Stimulated activated CD8-positive, alpha-beta memory T cell treated with anti-CD3 and anti-CD28 coated beads, Interleukin-4, amount 100 ng/mL, for 24 hours (primary cell): ENCODE results near the gene ATG14.
"Not testable (repeated sequence)": the region's sequence is repeated elsewhere in the genome, so short reads cannot be mapped to it uniquely, and the experiment has no call there.

Experiments
- DNase-seq: peaks from one replicate; pipeline ENCODE4 v3.0.0-alpha.2; 2020; ENCODE audit warnings: low read depth

ATG14 gene

GRCh38 chr14:55386037-55386808, 25.4 kb downstream of the ATG14 start:
- no peak for DNase-seq

- DNase-seq = no peak
These were observed 27.1 kb downstream of the ATG14 start for GRCh38 chr14:55384536-55384935.

GRCh38 chr14:55383541-55384140, 28.0 kb downstream of the ATG14 start:
- DNase-seq = no peak

- not testable (repeated sequence) for DNase-seq
These were observed 28.6 kb downstream of the ATG14 start for GRCh38 chr14:55383056-55383466.

DNA sequence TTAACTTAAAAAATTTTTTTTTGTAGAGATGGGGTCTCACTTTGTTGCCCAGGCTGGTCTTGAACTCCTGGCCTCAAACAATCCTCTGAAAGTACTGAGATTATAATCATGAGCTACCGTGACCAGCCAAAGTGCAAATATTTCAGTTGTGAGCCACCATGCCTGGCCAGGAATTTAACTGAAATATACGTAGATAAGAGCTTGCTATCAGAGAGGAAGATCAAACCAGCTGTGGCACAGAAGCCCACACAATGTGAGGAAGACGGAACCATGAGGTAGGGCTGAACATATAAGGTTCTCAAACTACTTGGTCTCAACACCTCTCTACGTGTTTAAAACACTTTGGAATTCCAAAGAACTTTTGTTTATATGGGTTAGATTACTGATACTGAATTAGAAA, 29.1 kb downstream of the ATG14 start:
- no peak for DNase-seq

DNA sequence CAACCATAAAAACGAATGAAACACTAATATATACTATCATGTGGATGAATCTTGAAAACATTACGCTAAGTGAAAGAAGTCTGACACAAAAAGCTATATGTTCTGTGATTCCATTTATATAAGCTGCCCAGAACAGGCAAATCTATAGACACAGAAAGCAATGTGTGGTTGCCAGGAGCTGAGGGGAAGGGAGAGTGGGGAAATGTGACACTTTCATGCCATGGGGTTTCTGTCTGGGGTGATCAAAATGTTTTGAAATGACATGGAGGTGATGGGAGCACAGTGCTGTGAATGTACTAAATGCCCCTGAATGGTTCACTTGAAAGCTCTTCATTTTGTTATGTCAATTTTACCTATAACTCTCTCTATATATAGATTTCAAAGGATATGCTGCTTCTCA, 30.1 kb downstream of the ATG14 start:
- DNase-seq = no peak

- DNase-seq = no peak
These were observed 30.6 kb downstream of the ATG14 start for GRCh38 chr14:55381040-55381439.

GRCh38 chr14:55377236-55377635, 34.4 kb downstream of the ATG14 start:
- no peak for DNase-seq

DNA sequence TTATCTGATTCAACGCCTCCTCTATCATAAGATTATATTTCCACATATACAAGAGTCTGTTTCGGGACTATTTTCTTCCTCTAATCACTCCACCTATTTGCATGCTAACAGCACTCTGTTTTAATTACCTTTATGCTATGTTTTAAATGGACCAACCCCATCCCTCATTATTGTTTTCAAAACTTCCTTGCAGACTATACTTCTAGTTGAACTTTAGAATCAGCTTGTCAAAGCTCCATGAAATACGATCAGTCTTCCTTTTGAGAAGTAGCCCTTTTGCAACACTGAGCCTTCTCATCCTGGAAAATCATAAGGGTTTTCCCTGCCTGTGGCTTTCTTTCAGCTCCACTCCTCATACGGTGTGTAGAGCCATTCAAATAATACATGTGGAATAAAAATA, 36.9 kb downstream of the ATG14 start:
- no peak for DNase-seq

DNA sequence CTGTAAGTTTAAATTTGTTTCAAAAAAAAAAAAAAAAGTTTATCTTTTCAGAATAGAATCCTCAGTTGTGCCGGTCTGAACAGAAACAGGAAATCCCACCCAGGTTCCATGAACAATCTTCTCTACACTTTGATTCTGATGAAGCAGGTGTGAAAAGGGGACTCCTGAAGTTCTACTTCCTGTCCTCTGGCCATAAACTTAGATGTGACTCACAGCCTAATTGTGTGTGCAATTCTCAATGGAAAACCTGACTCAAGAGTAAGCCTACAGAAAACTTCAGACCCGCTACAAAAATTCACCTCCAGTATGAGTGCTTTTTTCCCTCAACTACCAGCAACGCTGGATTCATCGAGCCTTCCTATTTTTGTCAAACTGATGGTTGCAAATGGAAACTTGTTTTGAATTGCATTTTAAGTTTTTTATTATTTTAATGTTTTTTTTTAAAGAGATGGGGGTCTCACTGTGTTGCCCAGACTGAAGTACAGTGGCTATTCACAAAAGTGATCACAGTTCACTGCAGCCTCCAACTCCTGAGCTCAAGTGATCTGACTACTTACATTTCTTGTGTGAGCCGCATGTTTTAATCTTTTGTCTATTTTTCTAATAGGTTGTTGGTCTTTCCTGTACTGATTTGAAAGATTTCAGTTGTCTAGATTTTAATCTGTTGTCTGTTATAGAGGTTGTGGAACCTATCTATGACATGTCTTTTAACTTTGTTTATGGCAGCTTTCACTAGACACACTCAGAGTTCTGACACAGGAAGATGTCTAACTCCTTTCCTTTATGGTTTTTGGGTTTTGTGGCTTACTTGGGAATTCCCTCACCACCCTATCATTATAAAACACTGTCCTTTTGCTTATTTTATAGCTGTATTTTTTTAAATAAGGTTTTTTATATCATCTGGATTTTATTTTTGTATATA, 37.6 kb downstream of the ATG14 start:
- DNase-seq = no peak

- DNase-seq = no peak
These were observed 38.8 kb downstream of the ATG14 start for GRCh38 chr14:55372825-55373224.

- DNase-seq = no peak
These were observed 39.2 kb downstream of the ATG14 start for GRCh38 chr14:55372423-55372822.

DNA sequence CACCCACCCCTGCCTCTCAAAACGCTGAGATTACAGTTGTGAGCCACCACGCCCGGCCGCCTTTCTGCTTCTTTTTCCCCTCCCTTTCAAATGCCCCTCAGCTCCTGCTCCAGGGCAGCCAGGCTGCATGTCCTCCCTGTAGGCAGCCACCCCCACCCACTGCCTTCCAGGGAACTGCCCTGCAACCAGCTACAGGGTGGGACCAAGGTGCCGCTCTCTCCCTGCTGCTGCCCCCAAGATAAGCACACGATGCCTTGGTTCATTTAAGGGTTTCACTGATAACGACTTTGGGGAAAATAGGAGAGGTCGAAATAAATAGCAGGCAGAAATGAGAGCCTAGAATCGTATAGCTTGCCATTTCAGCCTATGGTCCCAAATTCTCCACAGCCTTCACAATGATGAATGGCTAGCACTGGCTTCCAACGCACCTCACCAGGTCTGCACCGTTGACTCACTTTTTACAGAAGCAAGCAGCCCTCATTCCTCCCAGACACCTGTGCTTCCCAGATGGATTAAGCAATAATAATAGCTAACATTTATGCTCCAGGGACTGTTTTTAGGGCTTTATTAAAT, 40.7 kb downstream of the ATG14 start:
- no peak for DNase-seq

DNA sequence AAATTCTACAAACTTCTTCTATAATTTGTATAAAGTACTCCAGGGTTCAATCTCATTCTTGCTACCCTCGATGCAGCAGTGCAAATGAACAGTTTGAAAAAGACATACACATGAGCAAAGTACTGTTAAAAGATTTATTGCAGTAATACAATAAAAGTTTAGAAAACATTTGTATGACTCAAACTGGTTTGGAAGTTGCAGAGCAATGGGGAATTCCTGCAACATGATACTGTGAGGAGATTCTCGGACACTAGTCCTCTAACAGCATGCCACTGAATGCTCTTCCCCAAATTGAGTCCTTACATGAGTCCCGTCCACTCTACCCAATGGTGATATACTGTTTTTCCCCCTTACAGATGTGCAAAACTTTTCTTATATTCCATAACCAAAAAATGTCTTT, 45.4 kb downstream of the ATG14 start:
- no peak for DNase-seq

- DNase-seq = no peak
These were observed 50.4 kb downstream of the ATG14 start for GRCh38 chr14:55361190-55361589.

DNA sequence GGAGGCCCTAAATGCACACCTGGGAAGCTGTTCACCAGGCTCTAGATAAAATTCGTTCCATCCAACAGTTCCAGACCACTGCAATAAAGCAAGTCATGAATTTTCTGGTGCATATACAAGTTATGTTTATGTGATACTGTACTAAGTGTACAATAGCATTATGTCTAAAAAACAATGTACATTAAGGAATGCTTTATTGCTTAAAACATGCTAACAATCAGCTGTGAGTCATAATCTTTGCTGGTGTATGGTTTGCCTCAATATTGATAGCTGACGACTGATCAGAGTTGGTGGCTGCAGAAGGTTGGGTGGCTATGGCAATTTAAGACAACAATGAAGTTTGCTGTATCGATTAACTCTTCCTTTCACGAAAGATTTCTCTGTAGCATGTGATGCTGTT, 52.3 kb downstream of the ATG14 start:
- DNase-seq = no peak

- no peak for DNase-seq
These were observed 54.7 kb downstream of the ATG14 start for GRCh38 chr14:55356913-55357312.

DNA sequence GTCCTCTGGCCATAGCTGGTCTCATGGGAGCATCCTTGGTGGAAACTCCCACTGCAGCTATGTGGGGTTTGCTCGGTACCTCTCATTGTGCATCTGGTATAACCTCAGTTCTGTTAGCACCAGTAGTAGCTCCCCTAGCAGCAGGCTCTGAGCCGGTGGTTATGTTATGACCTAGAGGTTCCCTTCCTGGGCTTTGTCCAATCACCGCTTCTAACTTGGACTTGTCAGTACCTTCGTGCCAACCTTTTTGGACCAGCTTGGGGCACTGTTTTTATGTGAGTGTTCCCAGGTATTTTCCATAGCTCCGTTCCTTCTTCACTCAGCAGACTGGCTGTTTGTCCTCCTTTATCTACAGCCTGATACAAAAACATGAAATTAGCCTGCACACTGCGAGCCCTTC, 55.7 kb downstream of the ATG14 start:
- no peak for DNase-seq

GRCh38 chr14:55354500-55354899, 57.1 kb downstream of the ATG14 start:
- DNase-seq = peak; percentile 25

GRCh38 chr14:55353686-55354467, 57.8 kb downstream of the ATG14 start:
- no peak for DNase-seq

DNA sequence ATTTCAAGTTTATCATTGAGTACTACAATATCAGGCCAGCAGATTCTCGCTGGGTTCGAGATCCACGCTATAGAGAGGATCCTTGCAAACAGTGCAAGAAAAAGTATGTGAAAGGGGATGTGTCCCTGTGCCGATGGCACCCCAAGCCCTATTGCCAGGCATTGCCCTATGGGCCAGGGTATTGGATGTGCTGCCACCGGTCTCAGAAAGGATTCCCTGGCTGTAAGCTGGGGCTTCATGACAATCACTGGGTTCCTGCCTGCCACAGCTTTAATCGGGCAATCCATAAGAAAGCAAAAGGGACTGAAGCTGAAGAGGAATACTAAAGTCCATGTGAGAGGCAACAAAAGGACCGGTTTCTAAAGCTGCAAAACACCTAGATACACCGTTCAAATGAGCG, 59.4 kb downstream of the ATG14 start:
- DNase-seq = no peak

GRCh38 chr14:55351111-55351510, 60.5 kb downstream of the ATG14 start:
- DNase-seq = no peak
